HL-60/S4 treated with retinoic acid at 250 ng/mL for 4 days and 3 days (cell line): Measurements from ENCODE around the gene PRM2.

ENCODE experiments used
- in situ Hi-C: fragments of 300-500 bp; cut with MboI; formaldehyde crosslinking; loops from 2 replicates; pipeline ENCODE4 v1.7.0; 2022; ENCODE audit warnings: low sequenced_read_pairs

PRM2 gene

GRCh38 chr16:11276143-11276895 is at the start of gene PRM2:
Gene PRM2 (minus strand): TSS chr16:11276480. CDS start chr16:11276370, 110 bp downstream.
- in situ Hi-C loops: no loop called here

GRCh38 chr16:11325404-11326083 is 49.3 kb upstream of the PRM2 start:
- in situ Hi-C loops: no loop called here

GRCh38 chr16:11323551-11324336 is 47.5 kb upstream of the PRM2 start:
- in situ Hi-C loops: no loop called here

- in situ Hi-C loops: no loop called here
Measured at GRCh38 chr16:11322823-11323222, 46.5 kb upstream of the PRM2 start.

- in situ Hi-C loops: no loop called here
Measured at GRCh38 chr16:11321662-11322061, 45.4 kb upstream of the PRM2 start.

- in situ Hi-C loops: no loop called here
Measured at GRCh38 chr16:11320170-11320569, 43.9 kb upstream of the PRM2 start.

- in situ Hi-C loops: no loop called here
Measured at GRCh38 chr16:11319529-11320146, 43.4 kb upstream of the PRM2 start.

GRCh38 chr16:11318817-11319216 is 42.5 kb upstream of the PRM2 start:
- in situ Hi-C loops: no loop called here

GRCh38 chr16:11316331-11317015 is 40.2 kb upstream of the PRM2 start:
- in situ Hi-C loops: no loop called here

GRCh38 chr16:11315510-11315909 is 39.2 kb upstream of the PRM2 start:
- in situ Hi-C loops: no loop called here

- in situ Hi-C loops: no loop called here
Measured at GRCh38 chr16:11314309-11314894, 38.1 kb upstream of the PRM2 start.

GRCh38 chr16:11313493-11314308 is 37.4 kb upstream of the PRM2 start:
- in situ Hi-C loops: no loop called here

GRCh38 chr16:11312718-11313492 is 36.6 kb upstream of the PRM2 start:
- in situ Hi-C loops: no loop called here

- in situ Hi-C loops: no loop called here
Measured at GRCh38 chr16:11310997-11311561, 34.8 kb upstream of the PRM2 start.

- in situ Hi-C loops: no loop called here
Measured at GRCh38 chr16:11310634-11310977, 34.3 kb upstream of the PRM2 start.

GRCh38 chr16:11309895-11310633 is 33.8 kb upstream of the PRM2 start:
- in situ Hi-C loops: no loop called here

GRCh38 chr16:11308493-11309283 is 32.4 kb upstream of the PRM2 start:
- in situ Hi-C loops: no loop called here
